HCT116 (cell line): ENCODE data around the gene SLC25A43.

Experiments used
- CEBPB ChIP-seq: IDR thresholded peaks from 2 replicates; pipeline ENCODE4 v1.6.1; 2012; ENCODE audit warnings: low read depth
- CTCF ChIP-seq, 3 experiments: fragments of 200-600 bp in 1 of 3; sonication (generic) in 1 of 3; IDR thresholded peaks in 2 of 3; conservative IDR thresholded peaks in 1 of 3; 2 replicates each; pipeline ENCODE4 v1.5.1; 2012 to 2017; ENCODE audit warnings: low read depth in 2 of 3, low read length in 2 of 3, antibody characterized with exemption in 1 of 3, borderline replicate concordance in 1 of 3, control low read depth in 1 of 3, mild to moderate bottlenecking in 1 of 3, mixed read lengths in 1 of 3, mixed run types in 1 of 3, moderate library complexity in 1 of 3; ENCODE audit not compliant: insufficient read depth in 1 of 3
- EGR1 ChIP-seq: IDR thresholded peaks from 2 replicates; pipeline ENCODE4 v1.6.1; 2012; ENCODE audit warnings: low read depth
- ELF1 ChIP-seq: IDR thresholded peaks from 2 replicates; pipeline ENCODE4 v1.6.1; 2012; ENCODE audit warnings: low read depth, borderline replicate concordance
- EZH2 ChIP-seq: fragments of 200-600 bp; sonication (generic); IDR thresholded peaks from 2 replicates; pipeline ENCODE4 v1.6.1; 2017; ENCODE audit warnings: antibody characterized with exemption, mixed run types
- FOSL1 ChIP-seq: IDR thresholded peaks from 2 replicates; pipeline ENCODE4 v1.6.1; 2012; ENCODE audit warnings: low read depth
- MAX ChIP-seq: IDR thresholded peaks from 2 replicates; pipeline ENCODE4 v1.6.1; 2012
- POLR2A ChIP-seq: IDR thresholded peaks from 2 replicates; pipeline ENCODE4 v1.7.0; 2011; ENCODE audit warnings: borderline replicate concordance; ENCODE audit not compliant: insufficient read depth, insufficient read length; ENCODE audit errors: extremely low read depth
- POLR2AphosphoS5 ChIP-seq: IDR thresholded peaks from 2 replicates; pipeline ENCODE4 v1.6.1; 2011; ENCODE audit warnings: mild to moderate bottlenecking, low read depth, low read length, moderate library complexity
- RAD21 ChIP-seq: IDR thresholded peaks from 2 replicates; pipeline ENCODE4 v1.6.1; 2012; ENCODE audit warnings: low read depth, mild to moderate bottlenecking
- SIN3A ChIP-seq: IDR thresholded peaks from 2 replicates; pipeline ENCODE4 v1.6.1; 2012; ENCODE audit warnings: low read depth
- SP1 ChIP-seq: IDR thresholded peaks from 2 replicates; pipeline ENCODE4 v1.6.1; 2012; ENCODE audit warnings: low read depth
- YY1 ChIP-seq: IDR thresholded peaks from 2 replicates; pipeline ENCODE4 v1.6.1; 2011; ENCODE audit warnings: low read length, low read depth, moderate library complexity, mild to moderate bottlenecking; ENCODE audit not compliant: insufficient replicate concordance; ENCODE audit errors: extremely low read depth
- ZBTB33 ChIP-seq: IDR thresholded peaks from 2 replicates; pipeline ENCODE4 v1.6.1; 2011; ENCODE audit warnings: mild to moderate bottlenecking, low read length, moderate library complexity; ENCODE audit not compliant: insufficient replicate concordance; ENCODE audit errors: extremely low read depth

GRCh38 chrX:119410027-119410819 lies 11.1 kb downstream of the SLC25A43 start:
- TF ChIP-seq CTCF (IDR thresholded peaks at IDR 0.05 in 2 of 3, conservative IDR thresholded peaks at IDR 0.05 in 1 of 3; ENCODE audit: borderline replicate concordance in 1 of 3, insufficient read depth in 1 of 3, low read depth in 2 of 3, low read length in 2 of 3) (no peak), SP1 (peak; percentile 27; the same call in 1 of the 2 replicates), ZBTB33 (no peak), YY1 (no peak), ELF1 (no peak), FOSL1 (no peak), MAX (peak; percentile 30; the same call in 1 of the 2 replicates), EZH2 (no peak), POLR2A (no peak), EGR1 (no peak), CEBPB (no peak), POLR2AphosphoS5 (no peak), RAD21 (0 out of 2 replicates have a peak, but pooled peaks have one; percentile 8), SIN3A (no peak)
